HG02981 (cell line): Measurements from ENCODE around the gene TRIM38.
"Not testable (repeated sequence)": the region's sequence is repeated elsewhere in the genome, so short reads cannot be mapped to it uniquely, and the experiment has no call there.

ENCODE experiments used
- ATAC-seq: cut with Tn5 transposase; IDR thresholded peaks from one replicate; pipeline ENCODE4 v1.9.1; 2021; ENCODE audit warnings: mild to moderate bottlenecking, moderate library complexity; ENCODE audit not compliant: unreplicated experiment

Gene TRIM38, protein sequence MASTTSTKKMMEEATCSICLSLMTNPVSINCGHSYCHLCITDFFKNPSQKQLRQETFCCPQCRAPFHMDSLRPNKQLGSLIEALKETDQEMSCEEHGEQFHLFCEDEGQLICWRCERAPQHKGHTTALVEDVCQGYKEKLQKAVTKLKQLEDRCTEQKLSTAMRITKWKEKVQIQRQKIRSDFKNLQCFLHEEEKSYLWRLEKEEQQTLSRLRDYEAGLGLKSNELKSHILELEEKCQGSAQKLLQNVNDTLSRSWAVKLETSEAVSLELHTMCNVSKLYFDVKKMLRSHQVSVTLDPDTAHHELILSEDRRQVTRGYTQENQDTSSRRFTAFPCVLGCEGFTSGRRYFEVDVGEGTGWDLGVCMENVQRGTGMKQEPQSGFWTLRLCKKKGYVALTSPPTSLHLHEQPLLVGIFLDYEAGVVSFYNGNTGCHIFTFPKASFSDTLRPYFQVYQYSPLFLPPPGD

DNA sequence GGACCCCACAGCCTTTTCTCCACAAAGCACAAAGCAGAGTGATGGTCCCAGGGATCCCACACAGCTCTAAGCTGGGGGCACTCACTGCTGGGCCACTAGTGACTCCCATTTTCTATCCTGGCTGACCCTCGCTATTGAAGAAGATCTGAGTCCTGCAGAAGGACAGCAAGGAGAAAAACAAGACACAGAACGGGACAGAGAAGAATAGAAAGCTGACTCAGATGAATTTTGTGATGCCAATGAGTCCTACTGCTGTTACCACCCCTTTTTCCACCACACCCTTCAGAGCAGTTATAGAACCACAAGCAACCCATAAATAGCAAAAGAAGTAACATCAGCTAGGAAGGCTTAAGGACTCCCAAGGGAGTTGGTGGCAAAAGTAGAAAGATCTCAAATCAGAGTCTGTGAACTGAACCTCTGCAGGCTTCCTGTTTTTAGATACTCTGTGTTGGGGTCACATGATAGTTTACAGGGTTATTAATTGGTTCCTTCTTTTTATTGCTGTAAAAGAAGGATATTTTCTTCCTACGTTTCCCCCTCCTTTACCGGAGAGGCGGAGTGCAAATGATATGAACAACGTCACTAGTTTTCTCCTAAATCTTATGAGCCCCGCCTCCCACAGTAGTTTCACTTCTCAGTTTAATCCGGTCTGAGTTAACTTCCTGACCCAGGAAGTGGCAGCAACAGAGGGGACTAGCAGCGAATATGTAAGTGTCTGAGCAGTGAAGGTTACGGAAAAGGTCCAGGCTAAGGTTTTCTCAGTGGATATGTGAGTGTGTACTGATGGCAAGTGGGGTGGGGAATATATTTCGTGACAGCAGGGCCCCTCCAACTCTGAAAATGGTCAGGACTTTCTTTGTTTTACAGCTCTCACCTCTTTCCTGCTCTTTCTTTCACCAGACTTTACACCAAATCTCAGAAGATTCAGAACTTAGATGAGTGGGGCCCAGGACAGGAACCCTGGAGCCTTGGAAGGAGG, at the start of gene TRIM38:
Gene TRIM38, plus strand, starts transcription at position 654 of the 979 bp plus-strand sequence. CDS start 3,721 bp downstream, outside the sequence.
- ATAC-seq = peak; percentile 75

DNA sequence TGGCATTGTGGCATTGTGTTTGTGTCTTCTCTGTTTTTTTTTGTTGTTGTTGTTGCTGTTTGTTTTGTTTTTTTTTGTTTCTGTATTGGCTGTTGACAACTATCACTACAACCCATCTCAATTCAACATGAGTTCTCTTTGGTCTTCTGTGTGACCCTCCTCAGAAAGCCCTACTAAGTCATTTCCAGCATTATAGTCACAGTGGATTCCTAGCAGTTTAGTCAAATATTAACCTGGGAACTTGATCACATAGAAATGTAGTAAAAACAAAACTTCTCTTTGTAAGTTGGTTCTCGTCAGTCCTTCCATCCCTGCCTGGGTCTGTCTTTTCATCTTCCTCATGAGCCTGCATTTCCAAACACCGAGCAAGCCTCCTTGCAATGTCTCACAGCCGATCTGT, 48.9 kb upstream of the TRIM38 start:
- no peak for ATAC-seq

DNA sequence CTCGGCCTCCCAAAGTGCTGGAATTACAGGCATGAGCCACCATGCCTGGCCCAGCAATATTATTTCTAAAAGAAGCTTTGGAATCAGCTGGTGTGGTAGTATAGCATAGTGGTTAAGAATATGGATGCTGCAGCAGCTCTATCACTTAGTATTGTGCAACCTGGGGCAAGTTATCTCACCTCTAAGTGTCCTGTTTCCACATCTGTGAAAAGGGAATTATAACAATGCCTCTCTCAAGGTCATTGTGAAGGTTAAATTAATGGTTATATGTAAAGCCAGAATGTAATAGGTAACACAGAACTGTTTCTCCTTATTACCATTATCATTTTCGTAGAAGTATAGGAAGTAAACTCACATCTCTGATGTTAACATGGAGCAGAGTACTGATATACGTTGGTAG, 46.3 kb upstream of the TRIM38 start:
- ATAC-seq = no peak

DNA sequence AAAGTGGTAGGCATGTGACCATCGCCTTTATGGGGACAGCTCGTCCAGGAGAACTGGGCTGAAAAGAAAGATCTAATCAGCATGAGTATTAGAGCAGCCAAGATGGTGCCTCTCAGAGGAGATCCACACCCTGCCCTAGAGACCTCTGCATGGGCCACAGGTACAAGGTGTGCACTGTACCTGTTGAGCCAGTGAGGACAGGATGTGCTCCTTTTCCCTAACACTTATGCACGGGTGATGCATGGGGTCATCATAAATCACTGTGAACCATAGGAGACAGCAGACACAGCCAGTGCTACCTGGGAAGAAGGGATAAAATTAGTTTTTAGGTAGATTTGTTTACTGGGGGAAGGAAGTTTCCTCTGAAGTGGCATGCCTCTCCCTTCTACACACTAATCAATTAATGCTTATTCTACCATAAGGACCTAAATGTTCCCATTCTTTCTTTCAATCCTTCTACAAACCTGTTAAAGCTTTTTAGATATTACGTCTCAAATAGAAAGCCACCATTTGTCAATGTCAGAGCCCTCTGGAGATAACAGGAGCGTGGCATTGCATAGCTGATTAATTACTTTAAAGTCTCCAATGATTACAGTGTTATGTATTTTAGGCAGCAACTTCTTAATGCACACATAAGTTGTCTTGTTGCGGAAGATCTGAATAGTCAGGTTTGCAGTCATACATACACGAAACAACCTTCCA, 45.7 kb upstream of the TRIM38 start:
- no peak for ATAC-seq

DNA sequence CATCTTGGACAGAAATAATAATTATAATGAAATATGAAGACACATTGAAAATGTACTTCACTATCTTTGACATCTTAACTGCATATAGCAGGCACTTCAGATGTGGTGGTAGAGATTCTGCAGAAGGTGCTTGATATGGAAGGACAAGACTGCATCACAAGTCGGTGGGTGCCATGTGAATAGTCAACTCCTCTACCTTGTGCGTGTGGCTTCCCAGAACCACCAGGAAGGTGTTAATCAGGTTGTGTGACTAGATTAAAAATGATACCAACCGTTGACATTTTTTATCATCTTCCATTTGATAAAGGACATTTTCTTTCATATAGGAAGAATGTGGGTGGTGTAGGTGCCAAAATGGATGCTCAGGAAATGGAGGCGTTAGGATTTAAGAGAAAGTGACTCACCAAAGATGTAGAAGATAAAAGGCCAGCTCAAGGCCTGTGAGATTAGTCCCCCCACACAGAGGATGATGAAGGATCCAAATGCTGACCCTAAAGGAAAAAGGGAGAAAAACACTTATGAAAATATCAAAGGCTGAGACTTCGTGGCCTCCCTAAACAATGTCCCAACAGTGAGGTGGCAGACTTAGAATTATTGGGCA, 44.4 kb upstream of the TRIM38 start:
- no peak for ATAC-seq

DNA sequence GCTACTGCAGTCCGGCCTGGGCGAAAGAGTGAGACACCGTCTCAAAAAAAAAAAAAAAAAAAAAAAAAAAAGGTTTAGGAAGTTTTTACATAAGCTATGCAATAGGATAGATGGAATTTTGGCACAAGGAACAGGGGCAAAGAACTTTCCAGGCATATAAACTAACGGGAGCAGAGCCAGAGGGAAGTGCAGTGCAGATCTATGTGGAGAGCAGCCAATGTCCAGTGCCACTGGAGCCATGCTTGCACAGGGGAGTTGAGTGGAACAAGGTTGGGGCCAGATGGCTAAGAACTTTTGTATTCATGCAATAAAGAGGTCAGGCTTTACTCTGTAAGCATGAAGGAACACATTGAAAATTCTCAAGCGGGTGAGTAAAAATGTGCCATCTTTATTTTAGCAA, 42.9 kb upstream of the TRIM38 start:
- ATAC-seq = no peak

DNA sequence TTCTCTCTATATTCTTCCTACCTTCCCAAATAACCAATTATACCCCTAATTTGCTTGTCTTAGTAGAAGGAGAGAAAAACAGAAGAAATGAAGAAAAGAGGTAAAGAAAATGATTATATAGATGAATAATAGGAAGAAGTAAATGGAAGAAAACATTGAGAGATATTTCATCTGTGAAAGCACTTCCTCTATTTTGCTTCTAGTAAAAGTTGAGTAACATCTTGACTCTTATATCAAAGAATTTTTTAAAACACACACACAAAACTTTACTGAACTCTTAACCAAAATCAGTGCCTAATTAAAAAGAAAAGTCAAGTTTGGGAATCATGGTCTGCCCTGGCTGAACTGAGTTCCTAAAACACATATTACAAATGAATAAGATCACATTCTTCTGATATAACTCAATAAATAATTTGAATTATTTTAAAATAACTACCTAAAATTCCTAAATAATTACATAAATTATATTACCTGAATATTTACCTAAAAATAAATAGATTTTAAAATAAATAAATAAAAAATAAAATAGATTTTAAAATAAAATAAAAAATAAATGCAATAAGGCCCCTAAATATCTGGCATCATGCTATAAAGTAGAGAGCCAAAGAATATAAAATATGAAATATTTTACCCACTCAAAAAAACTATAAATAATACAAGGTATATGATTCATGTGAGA, 40.9 kb upstream of the TRIM38 start:
- ATAC-seq = no peak

DNA sequence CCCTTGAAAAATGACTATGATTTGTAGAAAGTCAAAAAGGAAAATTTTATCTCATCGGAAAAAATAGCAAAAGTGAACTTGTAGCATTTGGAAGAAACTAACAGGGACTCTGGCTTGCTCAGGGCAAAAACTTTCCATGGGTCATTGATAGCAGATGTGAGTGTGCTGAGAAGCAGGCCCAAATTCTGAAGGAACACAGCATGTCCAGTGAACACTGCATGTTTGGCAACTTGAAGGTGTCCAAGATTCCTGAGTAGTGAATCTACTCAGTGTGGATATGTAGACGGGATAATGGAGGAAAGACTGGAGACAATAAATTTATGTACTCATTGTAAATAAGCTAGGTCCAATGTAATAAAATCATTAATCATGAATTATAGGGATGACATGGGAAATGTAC, 40.3 kb upstream of the TRIM38 start:
- no peak for ATAC-seq

DNA sequence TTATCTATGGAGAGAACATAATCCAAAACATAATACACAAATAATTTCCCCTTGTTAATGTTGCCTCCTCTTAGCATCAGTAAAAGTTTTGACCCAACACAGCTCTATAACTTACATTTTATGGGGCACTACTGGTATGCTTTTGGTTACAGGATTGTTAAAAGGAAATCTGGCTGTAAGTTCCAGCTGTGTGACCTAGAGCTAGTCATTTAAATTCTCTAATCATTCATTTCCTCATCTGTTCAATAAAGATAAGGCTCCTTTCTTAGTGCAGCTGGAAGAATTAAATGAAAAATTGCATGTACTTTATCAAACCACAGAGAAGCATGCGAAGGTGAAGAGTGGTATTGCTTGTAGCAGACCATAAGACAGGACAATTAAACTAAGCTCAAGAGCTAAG, 36.7 kb upstream of the TRIM38 start:
- ATAC-seq = no peak

DNA sequence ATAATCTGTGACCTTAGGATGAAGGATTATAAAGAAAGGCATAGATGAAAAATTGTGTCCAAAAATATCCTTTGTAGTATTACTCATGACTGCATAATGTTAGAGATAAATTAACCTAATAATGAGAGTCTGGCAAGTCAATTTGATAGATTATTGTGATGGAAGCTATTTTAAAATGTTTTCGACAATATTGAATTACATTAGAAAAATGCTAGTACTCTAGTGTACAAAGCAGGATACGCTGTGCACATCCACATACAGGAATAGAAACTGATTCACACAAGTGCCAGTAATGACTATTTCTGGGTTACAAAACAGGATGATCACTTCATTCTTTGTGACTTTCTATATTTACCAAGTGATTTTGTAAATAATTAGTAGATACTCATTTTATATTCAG, 35.4 kb upstream of the TRIM38 start:
- ATAC-seq = no peak

DNA sequence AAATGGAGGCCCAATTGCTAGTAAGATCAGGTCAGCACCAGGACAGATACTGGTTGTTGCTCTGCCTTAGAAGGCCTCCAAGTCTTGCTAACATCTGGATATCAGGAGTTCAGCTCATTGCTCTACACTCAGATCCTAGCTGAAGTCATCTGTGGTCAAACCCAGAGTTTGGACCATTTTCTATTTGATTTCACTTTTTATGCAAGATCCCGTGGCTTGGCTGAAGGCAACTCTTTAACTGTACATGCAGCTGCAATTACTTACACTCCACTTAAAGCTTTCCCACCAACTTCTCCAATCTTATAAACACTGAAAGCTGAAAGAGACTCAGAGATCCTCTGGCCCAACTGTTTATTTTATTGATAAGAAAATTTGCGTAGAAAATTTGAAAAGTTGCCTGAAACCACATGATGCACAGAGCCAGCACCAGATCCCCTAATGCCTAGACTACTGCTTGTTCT, 34.8 kb upstream of the TRIM38 start:
- ATAC-seq = no peak

DNA sequence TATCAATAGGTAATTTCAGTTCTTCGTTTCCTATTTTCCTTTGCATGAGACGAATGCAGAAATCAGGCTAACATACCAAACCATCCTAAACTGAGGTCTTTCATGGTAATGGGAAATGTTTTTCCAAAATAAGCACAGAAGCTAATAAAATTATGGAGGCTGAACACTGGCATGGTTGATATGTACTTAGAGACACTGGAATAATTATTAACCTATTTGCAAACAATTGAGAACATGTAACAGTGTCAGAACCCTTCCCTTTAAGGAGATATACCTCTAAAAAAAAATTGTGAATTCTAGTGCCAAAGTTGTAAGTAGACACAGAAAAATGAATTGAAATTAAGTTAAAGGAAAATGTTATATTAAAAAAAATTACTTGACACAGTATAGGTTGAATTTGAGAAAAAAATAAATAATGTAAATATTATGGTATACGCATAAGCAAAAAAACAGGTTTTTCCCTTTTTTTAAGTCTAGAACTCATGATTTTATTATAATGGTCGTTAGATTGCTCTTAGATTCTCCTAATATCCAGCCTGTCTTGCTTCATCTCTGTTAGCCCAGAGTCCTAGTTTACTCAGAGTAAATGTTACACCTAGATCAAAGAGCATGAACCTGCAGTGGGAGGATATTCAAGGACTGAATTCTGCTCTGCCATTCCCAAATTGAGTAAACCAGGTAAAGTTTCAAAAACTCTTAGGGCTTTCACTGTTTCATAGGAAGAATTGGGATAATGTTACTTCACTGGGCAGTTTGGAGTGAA, 33.9 kb upstream of the TRIM38 start:
- no peak for ATAC-seq

DNA sequence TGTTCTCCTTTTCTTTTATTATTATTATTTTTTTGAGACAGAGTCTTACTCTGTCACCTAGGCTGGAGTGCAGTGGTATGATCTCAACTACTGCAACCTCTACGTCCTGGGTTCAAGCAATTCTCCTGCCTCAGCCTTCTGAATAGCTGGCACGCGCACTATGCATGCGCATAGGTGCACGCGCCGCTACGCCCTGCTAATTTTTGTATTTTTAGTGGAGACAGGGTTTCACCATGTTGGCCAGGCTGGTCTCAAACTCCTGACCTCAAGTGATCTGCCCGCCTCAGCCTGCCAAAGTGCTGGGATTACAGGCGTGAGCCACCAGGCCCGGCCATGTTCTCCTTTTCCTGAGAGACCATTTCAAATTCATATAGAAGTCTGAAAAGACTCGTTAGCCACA, 32.8 kb upstream of the TRIM38 start:
- not testable (repeated sequence) for ATAC-seq

DNA sequence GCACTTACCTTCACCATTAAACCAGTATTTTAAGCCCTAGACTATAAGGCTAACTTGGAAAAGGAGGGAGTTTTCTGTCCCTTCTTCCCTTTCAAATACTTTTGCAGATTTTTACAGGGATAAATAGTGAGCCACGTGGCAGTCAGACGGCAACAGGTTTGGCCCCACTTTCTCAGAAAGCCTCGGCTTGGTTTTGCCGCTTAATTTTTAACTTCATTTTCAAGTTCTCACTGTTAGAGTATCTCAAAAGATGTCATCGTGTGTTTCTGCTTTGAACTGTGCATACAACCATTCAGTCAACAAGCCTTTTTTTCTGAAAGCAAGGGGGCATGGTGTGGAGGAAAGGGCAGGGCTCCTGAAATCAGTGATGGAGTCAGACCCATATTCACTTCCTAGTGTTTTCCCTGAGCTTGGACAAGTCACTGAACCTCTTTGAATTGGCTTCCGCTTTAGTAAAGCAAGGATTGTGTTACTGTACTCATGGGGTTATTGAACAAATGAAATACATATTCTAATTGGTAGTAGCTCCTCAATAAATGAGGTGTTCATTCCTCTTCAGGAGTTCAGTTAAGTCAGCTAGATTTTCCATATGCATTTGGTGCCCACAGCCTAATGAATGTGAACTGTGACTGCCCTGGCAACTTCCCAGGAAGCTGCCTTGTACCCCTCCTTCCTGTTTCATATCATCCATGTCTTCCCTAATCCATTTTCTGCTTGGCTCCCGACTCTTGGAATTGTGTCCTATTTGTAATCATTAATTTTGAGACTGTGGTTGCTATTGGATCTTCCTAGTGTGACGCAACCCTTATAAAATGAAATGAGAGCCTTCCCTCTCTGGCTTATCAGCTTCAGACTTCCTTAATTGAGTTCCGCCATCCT, 31.8 kb upstream of the TRIM38 start, which contains the start of gene SLC17A2:
Gene SLC17A2, minus strand, starts transcription at position 160 of the 879 bp plus-strand sequence. CDS start 4,895 bp downstream, outside the sequence.
- no peak for ATAC-seq

DNA sequence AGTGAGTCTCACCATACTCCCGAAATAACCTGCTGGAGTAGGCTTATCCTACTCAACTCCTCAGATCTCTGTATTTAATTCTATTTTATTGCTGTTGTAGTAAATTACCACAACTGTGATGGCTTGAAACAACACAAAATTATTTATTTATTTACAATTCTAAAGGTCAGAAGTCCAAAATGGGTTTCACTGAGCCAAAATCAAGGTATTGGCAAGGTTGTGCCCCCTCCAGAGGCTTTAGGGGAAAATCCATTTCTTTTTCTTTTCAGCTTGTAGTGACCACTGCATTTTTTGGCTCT, 31.2 kb upstream of the TRIM38 start:
- no peak for ATAC-seq

DNA sequence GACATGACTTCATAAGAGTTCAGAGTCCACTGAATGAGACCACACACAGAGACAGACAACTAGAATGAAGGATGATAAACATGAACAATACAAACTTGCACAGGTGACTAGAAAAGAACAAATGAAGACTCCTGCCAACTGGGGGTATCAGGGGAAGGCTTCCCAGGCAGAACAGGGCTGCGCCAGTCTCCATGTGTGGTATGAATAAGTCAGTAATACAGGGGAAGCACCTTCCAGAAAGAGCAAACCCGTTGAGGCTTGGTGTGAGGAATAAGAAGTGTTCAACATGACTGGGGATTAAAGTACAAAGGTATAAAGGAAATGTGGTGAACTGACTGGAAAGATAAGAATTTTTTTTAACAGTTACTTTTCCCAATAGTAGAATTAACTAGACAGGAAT, 28.4 kb upstream of the TRIM38 start:
- no peak for ATAC-seq

DNA sequence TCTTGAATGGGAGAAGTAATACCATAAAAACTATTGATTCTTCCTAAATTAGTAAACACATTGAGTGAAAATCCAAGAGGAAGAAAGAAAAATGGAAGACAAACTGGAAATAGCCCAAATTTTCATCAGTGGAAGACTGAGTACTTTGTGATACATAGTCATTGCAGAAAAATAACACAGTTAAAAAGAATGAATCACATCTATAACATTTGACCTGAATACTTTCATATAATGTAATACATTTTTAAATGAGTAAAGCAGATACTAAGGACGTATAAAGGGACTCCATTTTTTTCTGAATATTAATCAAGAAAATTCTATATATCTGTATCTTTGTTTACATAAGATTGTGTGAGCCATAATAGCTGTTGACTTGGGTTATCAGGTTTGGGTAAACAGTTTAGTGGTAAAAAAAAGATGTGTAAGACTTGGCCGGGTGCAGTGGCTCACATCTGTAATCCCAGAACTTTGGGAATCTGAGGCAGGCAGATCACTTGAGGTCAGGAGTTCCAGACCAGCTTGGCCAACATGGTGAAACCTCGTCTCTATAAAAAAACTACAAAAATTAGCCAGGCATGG, 27.8 kb upstream of the TRIM38 start:
- ATAC-seq = no peak

DNA sequence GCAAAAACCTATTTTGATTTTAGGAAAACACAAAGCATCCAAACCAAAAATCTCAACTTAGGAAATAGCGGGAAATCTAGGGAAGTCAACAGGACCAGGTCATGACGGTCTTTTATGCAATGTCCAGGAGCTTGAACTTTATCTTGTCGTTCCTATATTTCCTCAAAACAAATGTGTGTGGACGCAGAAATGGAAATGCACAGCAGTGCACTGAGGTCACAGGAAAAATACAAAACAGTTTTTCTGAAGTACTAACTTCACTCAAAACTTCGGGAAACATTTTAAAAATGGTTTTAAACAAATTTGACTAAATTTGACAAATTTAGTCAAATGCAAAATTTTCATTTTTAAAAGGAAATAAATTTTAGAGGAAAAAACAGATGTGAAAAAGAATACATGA, 26.6 kb upstream of the TRIM38 start:
- no peak for ATAC-seq
